DOHH2 (cell line): ENCODE results near the gene VSTM1.

ENCODE experiments used
- EZH2phosphoT487 ChIP-seq: fragments of 200-600 bp; sonication (generic); IDR thresholded peaks from 2 replicates; pipeline ENCODE4 v1.6.1; 2017; ENCODE audit warnings: borderline replicate concordance, mild to moderate bottlenecking, antibody characterized with exemption, low read length, moderate library complexity, mixed read lengths
- TF ChIP-seq, protein P1 (sequence below): fragments of 200-600 bp; sonication (generic); IDR thresholded peaks from one replicate; pipeline ENCODE4 v1.5.1; 2014; ENCODE audit warnings: antibody characterized with exemption, mild to moderate bottlenecking, low read depth, low read length; ENCODE audit not compliant: poor library complexity, severe bottlenecking

DNA sequence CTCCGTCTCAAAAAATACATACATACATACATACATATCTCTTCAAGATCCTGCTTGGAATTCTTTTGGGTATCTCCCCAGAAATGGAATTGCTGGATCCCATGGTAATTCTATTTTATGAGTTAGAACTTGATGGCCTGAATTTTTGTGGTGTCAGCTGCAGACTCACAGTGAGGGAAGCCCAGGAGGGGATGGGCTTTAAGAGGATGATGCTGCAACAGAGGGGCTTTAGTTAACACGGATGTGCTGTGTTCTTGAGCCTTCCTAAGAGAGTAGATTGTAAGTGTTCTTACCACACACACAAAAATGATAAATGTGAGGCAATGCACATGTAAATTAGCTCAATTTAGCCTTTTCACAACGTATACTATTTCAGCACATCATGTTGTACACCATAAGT lies 40.5 kb downstream of the VSTM1 start:
- no peak for TF ChIP-seq EZH2phosphoT487
- TF ChIP-seq, protein P1, sequence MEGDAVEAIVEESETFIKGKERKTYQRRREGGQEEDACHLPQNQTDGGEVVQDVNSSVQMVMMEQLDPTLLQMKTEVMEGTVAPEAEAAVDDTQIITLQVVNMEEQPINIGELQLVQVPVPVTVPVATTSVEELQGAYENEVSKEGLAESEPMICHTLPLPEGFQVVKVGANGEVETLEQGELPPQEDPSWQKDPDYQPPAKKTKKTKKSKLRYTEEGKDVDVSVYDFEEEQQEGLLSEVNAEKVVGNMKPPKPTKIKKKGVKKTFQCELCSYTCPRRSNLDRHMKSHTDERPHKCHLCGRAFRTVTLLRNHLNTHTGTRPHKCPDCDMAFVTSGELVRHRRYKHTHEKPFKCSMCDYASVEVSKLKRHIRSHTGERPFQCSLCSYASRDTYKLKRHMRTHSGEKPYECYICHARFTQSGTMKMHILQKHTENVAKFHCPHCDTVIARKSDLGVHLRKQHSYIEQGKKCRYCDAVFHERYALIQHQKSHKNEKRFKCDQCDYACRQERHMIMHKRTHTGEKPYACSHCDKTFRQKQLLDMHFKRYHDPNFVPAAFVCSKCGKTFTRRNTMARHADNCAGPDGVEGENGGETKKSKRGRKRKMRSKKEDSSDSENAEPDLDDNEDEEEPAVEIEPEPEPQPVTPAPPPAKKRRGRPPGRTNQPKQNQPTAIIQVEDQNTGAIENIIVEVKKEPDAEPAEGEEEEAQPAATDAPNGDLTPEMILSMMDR = no peak
